SK-N-SH treated with all-trans-retinoic acid at 6 μM for 48 hours (cell line): Measurements from ENCODE around the gene PVALB.

Experiments
- ARNTL ChIP-seq: fragments of 450-650 bp; formaldehyde crosslinking; IDR thresholded peaks from 2 replicates; pipeline ENCODE4 v1.5.0; 2020; ENCODE audit warnings: low read depth, mild to moderate bottlenecking, moderate library complexity, borderline replicate concordance
- CSDC2 ChIP-seq: fragments of 250-450 bp; sonication (Bioruptor Pico); IDR thresholded peaks from 2 replicates; pipeline ENCODE4 v1.5.0; 2020; ENCODE audit warnings: mild to moderate bottlenecking, moderate library complexity
- ISL1 ChIP-seq: fragments of 250-450 bp; sonication (Bioruptor Pico); IDR thresholded peaks from 2 replicates; pipeline ENCODE4 v2.1.2; 2022; ENCODE audit warnings: mild to moderate bottlenecking, moderate library complexity
- PATZ1 ChIP-seq: fragments of 250-450 bp; sonication (Bioruptor Pico); IDR thresholded peaks from 2 replicates; pipeline ENCODE4 v1.8.0; 2020; ENCODE audit warnings: mild to moderate bottlenecking, moderate library complexity, borderline replicate concordance
- RARB ChIP-seq: fragments of 250-450 bp; sonication (Bioruptor Pico); IDR thresholded peaks from 2 replicates; pipeline ENCODE4 v1.8.0; 2021; ENCODE audit warnings: mild to moderate bottlenecking, moderate library complexity
- TCF4 ChIP-seq: fragments of 250-450 bp; sonication (Bioruptor Pico); IDR thresholded peaks from 2 replicates; pipeline ENCODE4 v1.8.0; 2021; ENCODE audit warnings: mild to moderate bottlenecking, moderate library complexity, borderline replicate concordance
- ZC3H10 ChIP-seq: fragments of 250-450 bp; sonication (Bioruptor Pico); IDR thresholded peaks from 2 replicates; pipeline ENCODE4 v1.5.1; 2021; ENCODE audit warnings: mild to moderate bottlenecking, moderate library complexity
- ZFP3 ChIP-seq: fragments of 250-450 bp; sonication (Bioruptor Pico); IDR thresholded peaks from 2 replicates; pipeline ENCODE4 v1.5.0; 2020; ENCODE audit warnings: mild to moderate bottlenecking, moderate library complexity
- ZFP30 ChIP-seq: fragments of 450-650 bp; formaldehyde crosslinking; IDR thresholded peaks from 2 replicates; pipeline ENCODE4 v1.5.0; 2022; ENCODE audit warnings: mild to moderate bottlenecking, moderate library complexity
- ZNF565 ChIP-seq: fragments of 450-650 bp; formaldehyde crosslinking; conservative IDR thresholded peaks from 2 replicates; pipeline ENCODE4 v1.5.0; 2020; ENCODE audit warnings: low read depth, mild to moderate bottlenecking, moderate library complexity
- ZNF8 ChIP-seq: fragments of 450-650 bp; formaldehyde crosslinking; IDR thresholded peaks from 2 replicates; pipeline ENCODE4 v1.5.0; 2020; ENCODE audit warnings: mild to moderate bottlenecking, moderate library complexity
- TF ChIP-seq, protein P1 (sequence below): fragments of 250-450 bp; sonication (Bioruptor Pico); IDR thresholded peaks from 2 replicates; pipeline ENCODE4 v1.8.0; 2021; ENCODE audit warnings: low read depth, mild to moderate bottlenecking, moderate library complexity, borderline replicate concordance

GRCh38 chr22:36756031-36756430 is 60.8 kb downstream of the PVALB start:
- TF ChIP-seq ZC3H10 (no peak), ZNF8 (CRISPR knock-in tag) (no peak), ZFP3 (no peak), ARNTL (no peak), ZFP30 (CRISPR knock-in tag) (no peak), PATZ1 (CRISPR knock-in tag) (no peak), ZNF565 (CRISPR knock-in tag) (no peak), RARB (CRISPR knock-in tag) (no peak), CSDC2 (CRISPR knock-in tag) (no peak), TCF4 (CRISPR knock-in tag) (no peak), ISL1 (CRISPR knock-in tag) (no peak)
- TF ChIP-seq, protein P1, sequence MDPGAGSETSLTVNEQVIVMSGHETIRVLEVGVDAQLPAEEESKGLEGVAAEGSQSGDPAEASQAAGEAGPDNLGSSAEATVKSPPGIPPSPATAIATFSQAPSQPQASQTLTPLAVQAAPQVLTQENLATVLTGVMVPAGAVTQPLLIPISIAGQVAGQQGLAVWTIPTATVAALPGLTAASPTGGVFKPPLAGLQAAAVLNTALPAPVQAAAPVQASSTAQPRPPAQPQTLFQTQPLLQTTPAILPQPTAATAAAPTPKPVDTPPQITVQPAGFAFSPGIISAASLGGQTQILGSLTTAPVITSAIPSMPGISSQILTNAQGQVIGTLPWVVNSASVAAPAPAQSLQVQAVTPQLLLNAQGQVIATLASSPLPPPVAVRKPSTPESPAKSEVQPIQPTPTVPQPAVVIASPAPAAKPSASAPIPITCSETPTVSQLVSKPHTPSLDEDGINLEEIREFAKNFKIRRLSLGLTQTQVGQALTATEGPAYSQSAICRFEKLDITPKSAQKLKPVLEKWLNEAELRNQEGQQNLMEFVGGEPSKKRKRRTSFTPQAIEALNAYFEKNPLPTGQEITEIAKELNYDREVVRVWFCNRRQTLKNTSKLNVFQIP (CRISPR knock-in tag), result no peak
